ENCODE measurements around the gene CHRNE. TPM values are rescaled to one million over a fixed set of nuclear protein-coding genes. Genes with fewer than 3 reads are reported as not detected.
"Not testable (repeated sequence)": the region's sequence is repeated elsewhere in the genome, so short reads cannot be mapped to it uniquely, and the experiment has no call there.

CHRNE gene
- total RNA-seq, 1 donor from 2014 or later: 0.50 TPM

DNA sequence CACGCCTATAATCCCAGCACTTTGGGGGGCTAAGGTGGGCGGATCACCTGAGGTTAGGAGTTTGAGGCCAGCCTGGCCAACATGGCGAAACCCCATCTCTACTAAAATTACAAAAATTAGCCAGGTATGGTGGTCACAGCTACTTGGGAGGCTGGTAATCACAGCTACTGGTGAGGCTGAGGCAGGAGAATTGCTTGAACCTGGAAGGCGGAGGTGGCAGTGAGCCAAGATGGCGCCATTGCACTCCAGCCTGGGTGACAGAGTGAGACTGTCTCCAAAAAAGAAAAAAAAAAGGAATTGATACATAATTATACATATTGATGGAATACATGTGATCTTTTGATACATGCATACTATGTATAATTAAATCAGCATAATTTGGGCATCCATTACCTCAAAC is 35.4 kb downstream of the CHRNE start:
- ATAC-seq; intact Hi-C loops (cut with micrococcal nuclease); DNase-seq: not testable (repeated sequence)

DNA sequence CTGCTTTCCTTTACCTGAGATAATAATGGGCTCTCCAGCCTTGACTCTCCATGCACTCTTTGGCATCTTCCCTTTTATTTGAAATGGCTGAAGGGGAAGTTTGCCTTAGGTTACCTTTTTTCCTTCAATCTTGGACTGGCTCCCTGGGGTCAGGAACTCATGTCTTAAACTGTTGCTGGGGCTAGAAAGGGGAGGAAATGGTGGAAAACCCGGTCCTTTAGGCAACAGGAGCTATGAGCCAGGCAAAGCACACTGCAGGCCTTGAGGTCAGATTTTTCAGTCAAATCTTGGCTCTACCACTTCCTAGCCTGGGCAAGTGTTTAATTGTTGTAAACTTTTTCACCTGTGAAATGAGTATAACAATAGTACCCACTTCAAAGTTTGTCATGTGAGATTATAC is 39.6 kb downstream of the CHRNE start:
- intact Hi-C loops (cut with micrococcal nuclease): no loop called here
- DNase-seq (no peak), ATAC-seq (no peak)

DNA sequence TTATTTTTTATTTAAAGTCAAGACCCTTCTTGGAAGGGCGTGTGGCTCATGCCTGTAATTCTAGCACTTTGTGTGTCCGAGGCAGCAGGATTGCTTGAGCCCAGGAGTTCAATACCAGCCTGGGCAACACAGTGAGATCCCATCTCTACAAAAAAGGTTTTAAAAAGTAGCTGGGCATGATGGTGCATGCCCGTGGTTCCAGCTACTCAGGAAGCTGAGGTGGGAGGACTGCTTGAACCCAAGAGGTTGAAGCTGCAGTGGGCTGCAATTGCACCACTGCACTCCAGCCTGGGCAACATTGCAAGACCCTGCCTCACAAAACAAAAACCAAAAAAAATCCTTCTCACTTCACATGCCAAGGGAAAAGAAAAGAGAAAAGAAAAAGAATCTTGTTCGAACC is 40.2 kb downstream of the CHRNE start:
- no peak for DNase-seq
- ATAC-seq: no peak
- intact Hi-C loops (cut with micrococcal nuclease): no loop called here

DNA sequence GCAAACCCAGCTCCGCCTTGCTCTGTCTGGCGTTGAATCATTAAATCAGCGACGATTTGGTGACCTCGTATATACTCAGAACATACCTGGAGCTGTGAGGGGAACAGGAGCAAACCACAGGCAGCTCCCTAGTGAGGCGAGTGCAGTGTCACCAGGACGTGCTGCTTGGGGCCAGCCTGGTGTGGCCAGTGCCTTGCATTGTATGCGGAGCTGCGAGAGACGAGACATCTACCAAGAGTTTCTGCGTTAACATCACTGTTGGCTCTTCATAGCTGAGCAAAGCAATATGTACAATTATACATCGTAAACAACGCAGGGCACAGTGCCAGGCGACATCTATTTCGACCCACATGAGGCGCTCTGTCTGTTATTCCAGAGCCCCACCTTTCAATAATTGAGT is 41.8 kb downstream of the CHRNE start:
- intact Hi-C loops (cut with micrococcal nuclease): no loop called here
- no peak for ATAC-seq

DNA sequence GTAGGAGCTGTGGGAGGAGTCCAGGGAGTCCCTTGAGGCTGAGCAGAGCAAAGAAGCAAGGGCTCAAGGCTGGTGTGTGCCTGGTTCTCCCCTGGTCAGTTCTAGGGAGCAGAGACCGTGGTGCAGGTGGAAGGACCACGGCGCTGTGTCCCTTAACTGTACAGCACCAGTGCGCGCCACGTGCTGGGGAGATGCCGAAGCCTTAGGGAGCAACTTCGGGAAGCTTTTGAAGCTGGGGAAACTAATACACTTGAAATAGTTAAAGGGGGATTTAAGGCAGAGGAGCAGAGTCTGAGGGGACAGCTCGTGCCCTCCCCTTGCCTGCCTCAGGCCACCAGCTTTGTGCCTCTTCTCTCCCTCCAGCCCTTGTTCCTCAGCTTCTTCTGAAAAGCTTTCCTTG is 42.2 kb downstream of the CHRNE start:
- DNase-seq (no peak), ATAC-seq (no peak)
- intact Hi-C loops (cut with micrococcal nuclease): no loop called here

More for the DNA sequence above, 41.8 kb downstream of the CHRNE start:
- no peak for DNase-seq

DNA sequence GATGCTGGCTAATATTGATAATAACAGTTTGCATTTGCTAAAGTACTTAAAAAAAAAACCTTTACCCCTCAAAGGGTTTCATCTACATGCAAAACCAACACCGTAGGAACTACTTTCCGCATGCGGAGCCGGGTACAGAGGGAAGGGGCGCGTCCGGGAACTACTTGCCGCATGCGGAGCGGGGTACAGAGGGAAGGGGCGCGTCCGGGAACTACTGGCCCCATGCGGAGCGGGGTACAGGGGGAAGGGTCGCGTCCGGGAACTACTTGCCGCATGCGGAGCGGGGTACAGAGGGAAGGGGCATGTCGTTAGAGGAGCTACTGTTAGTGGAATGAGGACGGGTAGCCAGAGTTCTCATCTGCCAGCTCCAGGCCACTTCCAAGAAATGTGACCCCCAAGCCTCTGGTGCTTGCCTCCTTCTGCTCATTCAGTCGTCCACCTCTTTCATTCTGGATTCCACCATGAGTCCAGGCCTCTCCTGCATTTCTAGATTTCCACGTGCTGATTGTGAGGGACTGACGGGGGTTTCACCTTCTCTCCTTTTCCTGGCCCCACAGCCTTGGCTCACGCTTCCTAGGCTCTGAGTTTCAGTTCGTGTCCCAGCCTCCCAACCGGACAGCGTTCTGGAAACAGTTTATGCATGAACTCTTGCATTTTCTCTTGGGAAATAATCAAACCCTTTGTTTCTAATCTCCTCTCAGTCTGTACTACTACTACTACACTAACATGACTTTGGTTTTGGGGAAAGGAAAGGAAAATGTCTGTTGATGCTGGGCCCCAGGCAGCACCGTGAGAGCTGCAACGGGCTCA is 42.9 kb downstream of the CHRNE start:
- intact Hi-C loops (cut with micrococcal nuclease): no loop called here
- ATAC-seq (no peak), DNase-seq (no peak)

DNA sequence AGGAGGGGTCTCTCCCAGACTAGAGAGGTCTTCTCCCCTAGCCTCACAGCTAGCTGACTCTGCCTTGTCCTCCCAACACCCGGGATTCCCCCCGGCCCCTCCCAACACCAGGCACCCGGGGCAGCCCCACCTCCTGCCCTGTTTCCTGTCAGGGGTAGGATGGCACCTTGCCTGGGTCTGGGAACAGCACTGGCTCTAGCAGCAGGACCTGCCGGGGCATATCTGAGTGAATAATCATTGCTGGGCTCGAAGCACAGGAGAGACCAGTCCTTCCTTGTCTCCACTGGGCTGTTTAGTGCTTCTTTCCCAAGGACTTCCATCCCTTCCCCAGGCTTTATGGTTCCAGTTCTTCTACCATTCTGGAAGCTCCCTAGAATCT is 44.0 kb downstream of the CHRNE start:
- peak; percentile 91 for ATAC-seq
- peak; percentile 79 for DNase-seq
- intact Hi-C loops (cut with micrococcal nuclease): no loop called here

DNA sequence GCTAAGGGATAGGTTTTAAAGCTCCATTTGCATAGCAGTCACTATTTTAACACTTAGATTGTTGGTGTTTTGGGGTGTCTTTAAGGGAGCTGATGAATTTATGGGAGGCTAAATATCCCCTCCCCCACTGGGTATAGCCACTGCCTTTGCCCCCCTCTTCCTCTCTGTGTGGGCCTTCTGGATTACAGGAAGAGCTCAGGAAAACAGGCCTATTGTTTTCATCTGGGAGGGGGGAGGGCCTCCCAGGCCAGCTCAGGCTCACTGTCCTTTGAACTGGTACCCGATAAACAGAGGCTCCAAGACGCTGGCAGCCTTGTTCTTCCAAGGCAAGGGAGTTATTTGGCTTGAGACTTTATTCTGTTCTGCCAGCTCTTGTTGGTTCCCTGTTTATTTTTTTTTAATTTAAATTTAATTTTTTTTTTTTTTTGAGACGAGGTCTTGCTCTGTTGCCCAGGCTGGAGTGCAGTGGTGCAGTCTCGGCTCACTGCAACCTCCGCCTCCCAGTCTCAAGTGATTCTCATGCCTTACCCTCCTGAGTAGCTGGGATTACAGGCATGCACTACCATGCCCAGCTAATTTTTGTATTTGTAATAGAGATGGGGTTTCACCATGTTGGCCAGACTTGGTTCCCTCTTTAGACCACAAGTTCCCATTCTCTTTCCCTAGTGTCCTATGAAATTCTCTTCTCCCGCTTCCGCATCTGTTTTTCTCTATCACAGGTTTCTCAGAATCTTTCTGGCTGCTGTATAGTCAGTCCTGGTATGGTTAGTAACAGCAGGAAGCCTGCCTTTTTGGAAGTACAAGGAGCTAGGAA is 44.6 kb downstream of the CHRNE start:
- ATAC-seq: peak; percentile 69
- DNase-seq: no peak
- intact Hi-C loops (cut with micrococcal nuclease): no loop called here

DNA sequence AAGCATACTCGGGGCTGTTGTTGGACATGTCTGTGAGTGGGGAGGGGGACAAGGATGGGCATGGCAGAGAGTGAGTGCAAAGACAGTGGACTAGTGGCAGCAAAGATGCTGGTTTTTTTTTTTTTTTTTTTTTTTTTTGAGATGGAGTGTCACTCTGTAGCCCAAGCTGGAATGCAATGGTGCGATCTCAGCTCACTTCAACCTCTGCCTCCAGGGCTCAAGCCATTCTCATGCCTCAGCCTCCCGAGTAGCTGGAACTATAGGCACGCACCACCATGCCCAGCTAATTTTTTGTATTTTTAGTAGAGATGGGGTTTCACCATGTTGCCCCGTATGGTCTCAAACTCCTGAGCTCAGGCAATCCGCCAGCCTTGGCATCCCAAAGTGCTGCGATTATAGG is 45.6 kb downstream of the CHRNE start:
- DNase-seq; ATAC-seq; intact Hi-C loops (cut with micrococcal nuclease): not testable (repeated sequence)

DNA sequence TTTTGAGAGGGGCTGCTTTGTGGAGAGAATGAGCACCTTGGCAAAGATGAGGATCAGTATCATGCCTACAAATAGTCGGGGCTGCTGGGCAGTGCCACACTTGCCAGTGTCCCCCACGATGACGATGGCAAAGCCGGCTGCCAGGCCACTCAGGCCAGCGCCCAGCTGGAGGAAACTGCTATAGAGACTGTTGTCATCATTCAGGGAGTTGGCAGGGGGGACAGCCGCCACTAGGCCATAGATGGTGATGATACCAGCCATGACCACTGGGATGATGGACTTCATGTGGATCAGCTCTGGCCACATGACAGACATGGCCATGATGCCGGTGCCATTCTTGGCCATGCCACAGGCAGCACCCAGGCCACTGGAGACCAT is 46.0 kb downstream of the CHRNE start:
- intact Hi-C loops (cut with micrococcal nuclease): no loop called here
- no peak for DNase-seq
- no peak for ATAC-seq

DNA sequence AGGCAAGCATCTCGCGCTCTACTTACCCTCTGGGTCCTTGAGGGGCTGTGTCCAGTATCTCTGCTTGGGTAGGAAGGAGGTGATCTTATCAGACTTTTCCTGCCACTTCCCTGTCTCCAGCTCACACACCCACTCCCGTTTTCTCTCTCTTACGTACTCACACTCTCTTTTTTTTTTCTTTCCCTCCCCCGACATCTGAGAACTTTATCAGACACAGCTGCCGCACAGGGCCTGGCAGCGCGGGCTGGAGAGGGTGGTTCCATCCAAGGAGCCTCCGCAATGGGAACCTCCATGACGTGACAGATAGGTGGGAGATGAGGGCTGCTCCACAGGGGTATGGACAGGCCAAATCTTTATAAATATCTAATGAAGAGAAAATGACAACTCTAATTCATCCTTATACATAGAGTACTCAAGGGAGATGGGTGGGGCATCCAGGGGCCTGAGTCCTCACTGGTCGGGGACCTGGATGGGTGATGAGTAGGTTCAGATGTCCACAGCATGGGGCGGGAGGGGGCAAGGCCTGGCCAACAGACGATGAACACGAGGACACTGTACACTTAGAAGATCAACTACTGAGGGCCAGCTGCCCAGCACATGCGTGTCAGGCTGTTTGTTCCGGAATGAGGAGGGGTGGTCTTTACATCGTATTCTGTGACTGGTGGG is 46.5 kb downstream of the CHRNE start:
- no peak for ATAC-seq
- DNase-seq: no peak
- intact Hi-C loops (cut with micrococcal nuclease): no loop called here

DNA sequence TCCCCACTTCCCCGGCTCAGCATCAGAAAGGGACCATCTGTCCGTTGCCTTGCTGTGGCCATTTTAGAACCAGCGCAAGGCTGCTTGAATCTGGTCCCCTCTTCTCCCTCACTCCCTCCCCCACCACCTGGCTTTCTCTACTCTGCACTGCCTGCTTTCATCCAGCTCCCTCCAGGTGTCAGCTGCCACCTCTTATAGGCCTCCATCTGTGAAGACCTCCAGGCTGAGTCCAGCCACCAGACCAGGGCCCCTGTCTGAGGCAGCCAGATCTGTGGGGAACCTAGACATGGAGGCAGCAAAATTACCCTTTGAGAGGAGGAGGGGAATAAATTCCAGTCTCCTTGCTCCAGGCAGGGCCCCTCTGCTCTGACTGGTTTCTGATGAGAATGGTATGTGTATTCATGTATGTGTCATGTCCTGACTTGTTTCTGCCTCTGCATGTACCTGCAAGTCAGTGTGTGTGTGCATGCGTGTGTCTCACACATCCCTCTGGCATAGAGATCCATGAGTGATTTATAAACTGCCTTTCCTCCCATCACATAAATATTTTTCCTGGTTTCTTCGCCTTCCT is 48.7 kb downstream of the CHRNE start:
- intact Hi-C loops (cut with micrococcal nuclease): no loop called here
- no peak for ATAC-seq
- no peak for DNase-seq

DNA sequence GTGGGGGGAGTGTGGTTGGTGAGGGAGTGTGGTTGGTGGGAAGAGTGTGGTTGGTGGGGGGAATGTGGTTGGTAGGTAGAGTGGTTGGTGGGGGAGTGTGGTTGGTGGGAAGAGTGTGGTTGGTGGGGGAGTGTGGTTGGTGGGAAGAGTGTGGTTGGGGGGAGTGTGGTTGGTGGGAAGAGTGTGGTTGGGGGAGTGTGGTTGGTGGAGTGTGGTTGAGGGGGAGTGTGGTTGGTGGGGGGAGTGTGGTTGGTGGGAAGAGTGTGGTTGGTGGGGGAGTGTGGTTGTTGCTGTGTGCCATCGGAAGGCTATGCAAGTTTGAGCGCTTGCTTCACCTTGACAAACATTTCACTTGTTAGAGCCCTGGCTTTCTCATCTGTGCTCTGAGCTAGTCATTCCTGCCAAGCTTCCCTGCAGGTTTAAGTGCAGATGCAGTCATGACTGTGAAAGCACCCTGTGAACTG is 49.7 kb downstream of the CHRNE start:
- no peak for DNase-seq
- intact Hi-C loops (cut with micrococcal nuclease): no loop called here

DNA sequence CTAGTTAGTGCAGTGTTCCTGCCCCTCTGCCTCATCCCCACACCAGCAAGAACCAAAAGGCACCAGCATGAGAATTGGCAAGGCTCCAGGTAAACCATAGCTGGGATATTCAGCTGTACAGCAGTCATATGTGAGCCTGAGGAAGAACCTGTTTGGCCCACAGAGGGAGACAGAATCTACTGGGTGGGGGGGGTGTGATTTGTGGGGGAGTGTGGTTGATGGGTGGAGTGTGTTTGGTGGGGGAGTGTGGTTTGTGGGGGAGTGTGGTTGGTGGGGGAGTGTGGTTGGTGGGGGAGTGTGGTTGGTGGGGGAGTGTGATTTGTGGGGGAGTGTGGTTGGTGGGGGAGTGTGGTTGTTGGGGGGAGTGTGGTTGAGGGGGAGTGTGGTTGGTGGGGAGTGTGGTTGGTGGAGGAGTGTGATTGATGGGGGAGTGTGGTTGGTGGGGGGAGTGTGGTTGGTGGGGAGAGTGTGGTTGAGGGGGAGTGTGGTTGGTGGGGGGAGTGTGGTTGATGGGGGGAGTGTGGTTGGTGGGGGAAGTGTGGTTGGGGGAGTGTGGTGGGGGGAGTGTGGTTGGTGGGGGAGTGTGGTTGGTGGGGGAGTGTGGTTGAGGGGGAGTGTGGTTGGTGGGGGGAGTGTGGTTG is 50.2 kb downstream of the CHRNE start:
- intact Hi-C loops (cut with micrococcal nuclease): no loop called here
- ATAC-seq (no peak), DNase-seq (no peak)

More for the DNA sequence above, 49.7 kb downstream of the CHRNE start:
- ATAC-seq: no peak

DNA sequence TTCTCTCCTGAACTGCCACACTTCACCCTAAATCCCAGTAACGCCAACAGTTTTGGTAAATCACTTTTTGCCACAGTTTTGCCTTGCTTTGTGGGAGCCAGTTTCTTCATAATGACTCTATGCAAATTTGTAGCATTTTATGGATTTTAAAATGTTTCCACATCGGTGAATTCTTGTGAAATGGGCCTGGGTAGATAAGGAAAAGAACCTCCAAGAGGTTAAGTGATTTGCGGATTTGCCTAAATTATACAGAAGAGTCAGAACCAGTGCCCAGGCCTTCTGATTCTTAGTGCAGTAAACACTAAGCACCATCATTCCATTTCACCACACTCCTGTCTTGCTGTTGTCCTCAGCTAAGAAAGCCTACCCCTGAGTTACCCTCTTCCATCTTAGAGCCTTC is 51.8 kb downstream of the CHRNE start:
- no peak for DNase-seq
- no peak for ATAC-seq
- intact Hi-C loops (cut with micrococcal nuclease): no loop called here

DNA sequence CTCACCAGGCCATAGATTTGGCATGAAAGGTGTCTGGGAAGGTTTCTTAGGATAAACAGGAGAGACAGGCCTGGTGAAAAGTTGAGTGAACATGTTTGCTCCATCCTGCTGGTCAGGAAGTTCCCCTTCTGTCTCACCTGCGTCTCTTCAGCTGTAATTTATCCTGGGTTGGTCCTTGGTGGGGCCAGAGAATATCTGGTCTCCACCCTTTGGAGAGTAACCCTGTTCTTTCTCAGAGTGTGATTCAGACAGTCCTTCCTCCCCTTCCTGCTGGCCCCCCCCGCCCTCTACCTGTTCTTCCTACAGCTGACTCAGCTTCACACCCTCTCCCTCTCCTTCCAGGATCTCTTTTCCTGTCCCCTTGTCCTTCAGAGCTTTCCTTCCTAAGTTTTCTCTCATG is 52.7 kb downstream of the CHRNE start:
- ATAC-seq (no peak), DNase-seq (no peak)
- intact Hi-C loops (cut with micrococcal nuclease): no loop called here

DNA sequence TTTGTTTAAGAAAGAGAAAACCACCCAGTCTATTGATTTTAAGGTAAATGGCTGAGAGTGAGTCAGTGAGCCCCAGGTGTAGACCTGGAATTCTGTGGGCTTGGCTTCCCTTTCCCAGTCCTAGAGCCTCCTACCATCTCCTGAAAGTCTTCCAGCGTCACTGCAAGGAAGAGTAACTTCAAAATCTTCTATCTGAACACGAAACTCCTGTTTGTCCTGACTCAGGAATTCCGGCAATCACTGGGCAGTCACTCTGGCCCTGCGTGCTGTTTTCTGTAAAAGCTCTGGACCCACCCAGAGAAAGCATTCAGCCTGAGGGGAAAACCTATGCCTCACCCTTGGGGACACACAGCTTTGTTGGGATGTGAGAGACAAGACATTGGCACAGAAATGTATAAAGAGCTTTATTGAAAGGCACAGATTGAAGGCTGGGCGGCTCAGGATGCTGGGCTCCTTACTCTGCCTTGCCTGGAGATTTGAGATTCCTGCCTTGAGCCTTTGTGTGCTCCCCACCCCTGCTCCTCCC is 53.8 kb downstream of the CHRNE start:
- no peak for DNase-seq
- intact Hi-C loops (cut with micrococcal nuclease): no loop called here

More for the DNA sequence above, 53.8 kb downstream of the CHRNE start:
- ATAC-seq: no peak
